ENCODE results near the gene KIAA0319L. TPM values are rescaled to one million over a fixed set of nuclear protein-coding genes. Genes with fewer than 3 reads are reported as not detected.

Gene KIAA0319L
- total and polyA plus RNA-seq, 9 donors, result 18.2 to 78.3 (median 42.7) TPM

DNA sequence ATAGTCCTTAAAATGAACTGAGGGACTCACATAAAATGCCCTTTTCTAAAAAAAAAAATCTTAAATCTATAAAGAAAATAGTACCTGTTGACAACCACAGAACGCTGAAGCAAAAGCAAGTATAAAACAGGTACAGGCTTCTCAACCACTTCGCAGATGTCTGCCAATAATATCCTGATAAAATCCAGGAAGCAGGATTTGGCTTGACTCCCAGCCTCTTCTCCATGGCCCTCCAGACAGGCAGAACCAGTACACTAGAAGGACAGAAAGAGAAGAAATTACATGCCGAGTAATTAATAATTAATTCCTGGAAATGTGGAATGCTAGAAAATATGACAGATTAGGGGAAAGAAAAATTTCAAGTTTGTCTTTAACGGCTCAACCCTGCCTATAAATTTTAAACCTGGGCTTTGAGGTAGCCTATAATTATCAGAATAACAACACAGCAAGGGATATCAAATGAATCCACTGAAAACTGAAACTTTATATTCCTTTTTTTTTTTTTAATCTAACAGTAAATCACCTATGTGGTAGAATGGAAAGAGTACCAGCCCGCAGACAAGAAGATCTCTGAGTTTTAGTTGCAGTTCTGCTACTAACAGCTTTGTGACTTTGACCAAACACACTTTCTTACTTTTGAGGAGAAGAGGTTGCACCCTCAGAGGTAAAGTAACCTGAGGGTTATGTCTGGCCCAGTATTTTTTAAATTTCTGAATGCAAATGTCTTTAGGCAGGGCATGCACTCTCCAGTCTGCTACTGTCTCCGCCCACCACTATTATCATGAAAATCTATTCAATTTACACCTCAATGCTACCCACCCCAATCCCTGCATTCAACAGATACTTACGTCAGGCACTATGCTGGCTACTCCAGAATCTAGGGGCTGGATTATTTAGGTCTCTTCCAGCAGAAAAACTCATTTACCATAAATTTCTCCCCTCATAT, 2.7 kb downstream of the KIAA0319L start:
- no peaks in the 10 kb centered on the region for H3K27me3 ChIP-seq
- WGBS, 3 donors, result 36 to 43% (median 39%) methylated on average over 7 of the region's 7 CpGs
- H3K36me3 ChIP-seq, result no peaks in the 10 kb centered on the region
- DNase-seq, result no peak
- H3K4me3 ChIP-seq, result no peak overlapping the region
- no peak overlapping the region for H3K27ac ChIP-seq
- H3K4me1 ChIP-seq (ENCODE audit: insufficient read depth), result peaks cover 2% of the 10 kb centered on the region
- TF ChIP-seq EP300 (IDR thresholded peaks at IDR 0.05), result no peak
- TF ChIP-seq, protein P1, sequence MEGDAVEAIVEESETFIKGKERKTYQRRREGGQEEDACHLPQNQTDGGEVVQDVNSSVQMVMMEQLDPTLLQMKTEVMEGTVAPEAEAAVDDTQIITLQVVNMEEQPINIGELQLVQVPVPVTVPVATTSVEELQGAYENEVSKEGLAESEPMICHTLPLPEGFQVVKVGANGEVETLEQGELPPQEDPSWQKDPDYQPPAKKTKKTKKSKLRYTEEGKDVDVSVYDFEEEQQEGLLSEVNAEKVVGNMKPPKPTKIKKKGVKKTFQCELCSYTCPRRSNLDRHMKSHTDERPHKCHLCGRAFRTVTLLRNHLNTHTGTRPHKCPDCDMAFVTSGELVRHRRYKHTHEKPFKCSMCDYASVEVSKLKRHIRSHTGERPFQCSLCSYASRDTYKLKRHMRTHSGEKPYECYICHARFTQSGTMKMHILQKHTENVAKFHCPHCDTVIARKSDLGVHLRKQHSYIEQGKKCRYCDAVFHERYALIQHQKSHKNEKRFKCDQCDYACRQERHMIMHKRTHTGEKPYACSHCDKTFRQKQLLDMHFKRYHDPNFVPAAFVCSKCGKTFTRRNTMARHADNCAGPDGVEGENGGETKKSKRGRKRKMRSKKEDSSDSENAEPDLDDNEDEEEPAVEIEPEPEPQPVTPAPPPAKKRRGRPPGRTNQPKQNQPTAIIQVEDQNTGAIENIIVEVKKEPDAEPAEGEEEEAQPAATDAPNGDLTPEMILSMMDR (IDR thresholded peaks at IDR 0.05), result no peak
- no peak for TF ChIP-seq POLR2A (IDR thresholded peaks at IDR 0.05)
- intact Hi-C loops (cut with DNase I), result no loop called here
- H3K9me3 ChIP-seq, result no peaks in the 10 kb centered on the region

DNA sequence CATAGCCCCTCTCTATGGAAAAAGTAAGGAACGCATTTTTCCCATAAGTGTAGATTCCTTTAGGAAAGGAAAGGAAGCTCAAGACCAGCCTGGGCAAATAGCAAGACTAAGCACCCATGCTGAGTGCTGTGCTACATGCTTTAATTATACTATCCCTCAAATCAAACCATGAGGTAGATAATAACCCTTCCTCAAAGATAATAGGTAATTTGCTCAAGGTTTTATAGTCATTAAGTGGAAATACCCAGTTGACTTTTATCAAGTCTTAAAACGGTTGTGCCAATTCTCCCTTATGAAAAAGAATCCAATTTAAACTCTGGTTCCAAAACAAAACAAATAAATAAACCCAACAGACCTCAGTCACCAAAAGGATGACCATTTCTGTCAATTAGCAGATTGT, 3.4 kb downstream of the KIAA0319L start:
- TF ChIP-seq, protein P1 (IDR thresholded peaks at IDR 0.05), result no peak
- Histone ChIP-seq H3K4me1 (ENCODE audit: insufficient read depth) (peaks cover 2% of the 10 kb centered on the region), H3K27ac (no peak overlapping the region), H3K36me3 (no peaks in the 10 kb centered on the region), H3K4me3 (no peak overlapping the region), H3K9me3 (no peaks in the 10 kb centered on the region), H3K27me3 (no peaks in the 10 kb centered on the region)
- no peak for DNase-seq
- intact Hi-C loops (cut with DNase I), result no loop called here
- 42 to 54% (median 47%) methylated on average over 2 of the region's 2 CpGs for WGBS, 3 donors

DNA sequence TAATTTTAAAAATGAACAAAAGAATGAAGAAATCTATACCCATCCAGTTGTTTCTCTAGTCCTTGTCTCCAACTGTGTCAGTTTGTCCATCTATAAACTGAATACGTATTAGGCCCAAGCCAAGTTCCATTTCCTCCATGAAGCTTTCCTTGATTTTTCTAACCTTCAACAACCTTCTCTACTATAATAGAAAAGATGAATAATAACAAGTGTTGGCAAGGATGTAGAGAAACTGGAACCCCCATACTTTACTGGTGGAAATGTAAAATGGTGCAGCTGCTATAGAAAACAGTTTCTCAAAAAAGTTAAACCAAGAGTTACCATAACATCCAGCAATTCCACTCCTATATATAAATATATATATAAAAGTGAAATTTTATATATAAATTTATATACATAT, 10.6 kb downstream of the KIAA0319L start:
- WGBS, 3 donors, result 95 to 96% (median 95%) methylated on average over 1 of the region's 1 CpG
- H3K4me1 ChIP-seq (ENCODE audit: insufficient read depth), result peaks cover 5% of the 10 kb centered on the region
- no peaks in the 10 kb centered on the region for H3K36me3 ChIP-seq
- no peak overlapping the region for H3K4me3 ChIP-seq
- intact Hi-C loops (cut with DNase I), result no loop called here
- no peaks in the 10 kb centered on the region for H3K27me3 ChIP-seq
- H3K9me3 ChIP-seq, result no peaks in the 10 kb centered on the region
- DNase-seq, result no peak
- H3K27ac ChIP-seq, result no peak overlapping the region
- TF ChIP-seq, protein P1 (IDR thresholded peaks at IDR 0.05), result no peak
- no peak for TF ChIP-seq EP300 (IDR thresholded peaks at IDR 0.05)
- no peak for TF ChIP-seq POLR2A (IDR thresholded peaks at IDR 0.05)

DNA sequence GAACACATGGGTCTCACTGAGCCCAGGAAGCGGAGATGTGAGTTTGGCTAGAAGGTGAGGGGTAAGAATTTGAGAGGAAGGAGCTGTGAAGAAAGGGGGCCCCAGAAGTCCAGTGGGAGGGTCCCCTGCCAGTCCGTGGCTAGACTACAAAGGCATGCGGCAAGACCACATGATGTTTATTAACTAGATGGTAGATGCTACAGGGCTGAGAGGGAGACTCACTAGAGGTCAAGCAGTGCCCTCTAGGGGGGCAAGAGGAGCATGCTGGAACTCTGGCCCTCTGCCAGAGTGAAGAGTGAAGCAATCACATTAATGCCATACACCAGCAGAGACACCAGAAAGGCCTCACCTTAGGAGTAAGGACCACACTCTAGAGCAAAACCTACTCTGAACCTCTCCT, 12.2 kb downstream of the KIAA0319L start:
- TF ChIP-seq, protein P1 (IDR thresholded peaks at IDR 0.05), result no peak
- TF ChIP-seq EP300 (IDR thresholded peaks at IDR 0.05) (no peak), POLR2A (IDR thresholded peaks at IDR 0.05) (no peak)
- no peak overlapping the region for H3K27ac ChIP-seq
- no peak for DNase-seq
- H3K36me3 ChIP-seq, result no peaks in the 10 kb centered on the region
- H3K27me3 ChIP-seq, result no peaks in the 10 kb centered on the region
- 74 to 79% (median 78%) methylated on average over 3 of the region's 3 CpGs for WGBS, 3 donors
- intact Hi-C loops (cut with DNase I), result no loop called here
- H3K4me3 ChIP-seq, result no peak overlapping the region
- peaks cover 8% of the 10 kb centered on the region for H3K4me1 ChIP-seq (ENCODE audit: insufficient read depth)
- no peaks in the 10 kb centered on the region for H3K9me3 ChIP-seq
